Mammary epithelial cell (primary cell): ENCODE results near the gene TMEM151A.

Experiments used
- EZH2 ChIP-seq: IDR thresholded peaks from 2 replicates; pipeline ENCODE4 v1.6.1; 2012; ENCODE audit warnings: low read length, inconsistent platforms, borderline replicate concordance
- TF ChIP-seq, protein P1 (sequence below), 2 donors: IDR thresholded peaks in 1 of 2; conservative IDR thresholded peaks in 1 of 2; 2 replicates each; pipeline ENCODE4 v1.5.1; 2011 to 2012; ENCODE audit warnings: inconsistent platforms in 2 of 2, low read length in 2 of 2, mild to moderate bottlenecking in 2 of 2, control low read depth in 1 of 2, low read depth in 1 of 2; ENCODE audit not compliant: insufficient read depth in 1 of 2; ENCODE audit errors: extremely low read depth in 1 of 2

DNA sequence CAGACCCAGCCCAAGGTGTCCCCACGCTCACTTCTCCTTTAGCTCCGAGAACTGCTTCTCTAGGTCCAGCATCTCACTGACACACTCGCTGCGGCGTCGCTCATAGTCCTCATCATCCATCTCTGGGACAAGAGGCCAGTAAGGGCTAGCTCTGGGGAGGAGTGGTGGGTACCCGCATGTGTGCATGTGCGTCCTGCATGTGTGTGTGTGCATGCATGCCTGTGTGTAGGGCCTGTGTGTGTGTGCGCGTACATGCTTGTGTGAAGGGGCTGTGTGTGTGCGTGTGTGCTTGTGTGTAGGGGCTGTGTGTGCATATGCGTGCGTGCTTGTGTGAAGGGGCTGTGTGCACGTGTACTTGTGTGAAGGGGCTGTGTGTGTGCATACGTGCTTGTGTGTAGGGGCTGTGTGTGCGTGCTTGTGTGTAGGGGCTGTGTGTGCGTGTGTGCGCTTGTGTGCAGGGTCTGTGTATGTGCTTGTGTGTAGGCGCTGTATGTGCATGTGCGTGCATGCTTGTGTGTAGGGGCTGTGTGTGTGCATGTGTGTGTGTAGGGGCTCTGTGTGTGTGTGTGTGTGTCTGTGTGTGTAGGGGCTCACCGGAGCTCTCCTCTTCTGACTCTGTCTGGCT, 49.9 kb downstream of the TMEM151A start:
- TF ChIP-seq, protein P1, sequence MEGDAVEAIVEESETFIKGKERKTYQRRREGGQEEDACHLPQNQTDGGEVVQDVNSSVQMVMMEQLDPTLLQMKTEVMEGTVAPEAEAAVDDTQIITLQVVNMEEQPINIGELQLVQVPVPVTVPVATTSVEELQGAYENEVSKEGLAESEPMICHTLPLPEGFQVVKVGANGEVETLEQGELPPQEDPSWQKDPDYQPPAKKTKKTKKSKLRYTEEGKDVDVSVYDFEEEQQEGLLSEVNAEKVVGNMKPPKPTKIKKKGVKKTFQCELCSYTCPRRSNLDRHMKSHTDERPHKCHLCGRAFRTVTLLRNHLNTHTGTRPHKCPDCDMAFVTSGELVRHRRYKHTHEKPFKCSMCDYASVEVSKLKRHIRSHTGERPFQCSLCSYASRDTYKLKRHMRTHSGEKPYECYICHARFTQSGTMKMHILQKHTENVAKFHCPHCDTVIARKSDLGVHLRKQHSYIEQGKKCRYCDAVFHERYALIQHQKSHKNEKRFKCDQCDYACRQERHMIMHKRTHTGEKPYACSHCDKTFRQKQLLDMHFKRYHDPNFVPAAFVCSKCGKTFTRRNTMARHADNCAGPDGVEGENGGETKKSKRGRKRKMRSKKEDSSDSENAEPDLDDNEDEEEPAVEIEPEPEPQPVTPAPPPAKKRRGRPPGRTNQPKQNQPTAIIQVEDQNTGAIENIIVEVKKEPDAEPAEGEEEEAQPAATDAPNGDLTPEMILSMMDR (conservative IDR thresholded peaks at IDR 0.05 in 1 of 2, IDR thresholded peaks at IDR 0.05 in 1 of 2; ENCODE audit: extremely low read depth in 1 of 2, insufficient read depth in 1 of 2, low read depth in 1 of 2, low read length in 2 of 2), result no peak
- TF ChIP-seq EZH2, result no peak
